Head of caudate nucleus (tissue), 42 donors: Measurements from ENCODE around the gene ZC3H4.
"Not testable (repeated sequence)": the region's sequence is repeated elsewhere in the genome, so short reads cannot be mapped to it uniquely, and the experiment has no call there.

Experiments
- DNase-seq, 42 donors: peaks; one replicate each; pipeline versions ENCODE4 v3.0.0 to v3.0.0-alpha.2; 2020 to 2021; ENCODE audit warnings: mixed read lengths in 7 of 42
- intact Hi-C: fragments of 100-400 bp; cut with DNase I; formaldehyde crosslinking; loops from one replicate; pipeline ENCODE4 v1.15.0; 2022

ZC3H4 gene

GRCh38 chr19:47068246-47068645 lies 45.3 kb downstream of the ZC3H4 start:
- no peak for DNase-seq
- intact Hi-C loops = no loop called here

GRCh38 chr19:47067215-47067847 lies 46.2 kb downstream of the ZC3H4 start:
- intact Hi-C loops = no loop called here
- peak in 1 of 42 donors; percentile 5 for DNase-seq

GRCh38 chr19:47066376-47067214 lies 47.0 kb downstream of the ZC3H4 start:
- intact Hi-C loops = no loop called here
- peak in 1 of 42 donors; percentile 2 for DNase-seq

GRCh38 chr19:47065242-47065641 lies 48.3 kb downstream of the ZC3H4 start:
- intact Hi-C loops = no loop called here
- DNase-seq = peak in 1 of 42 donors; percentile 4

- intact Hi-C loops = no loop called here
- DNase-seq = peak in 4 of 42 donors; percentile 16 to 51 (median 30)
Measured at GRCh38 chr19:47063874-47064273, 49.7 kb downstream of the ZC3H4 start.

- no peak for DNase-seq
- intact Hi-C loops = no loop called here
Measured at GRCh38 chr19:47058621-47059022, 55.0 kb downstream of the ZC3H4 start.

GRCh38 chr19:47057328-47057727 lies 56.2 kb downstream of the ZC3H4 start:
- intact Hi-C loops = no loop called here
- no peak for DNase-seq

- intact Hi-C loops = no loop called here
- no peak for DNase-seq
Measured at GRCh38 chr19:47056411-47056810, 57.2 kb downstream of the ZC3H4 start.

- intact Hi-C loops, DNase-seq: not testable (repeated sequence)
Measured at GRCh38 chr19:47050562-47050961, 63.0 kb downstream of the ZC3H4 start.

GRCh38 chr19:47049307-47049700 lies 64.3 kb downstream of the ZC3H4 start:
- intact Hi-C loops = no loop called here

GRCh38 chr19:47047763-47048405 lies 65.7 kb downstream of the ZC3H4 start:
- peak; percentile 82 to 97 (median 92) for DNase-seq
- intact Hi-C loops = no loop called here

More at GRCh38 chr19:47049307-47049700, 64.3 kb downstream of the ZC3H4 start:
- DNase-seq = no peak

- intact Hi-C loops = no loop called here
Measured at GRCh38 chr19:47047272-47047762, 66.3 kb downstream of the ZC3H4 start.

GRCh38 chr19:47045867-47046470 lies 67.6 kb downstream of the ZC3H4 start:
- intact Hi-C loops = no loop called here
- DNase-seq = no peak

More at GRCh38 chr19:47047272-47047762, 66.3 kb downstream of the ZC3H4 start:
- DNase-seq = no peak

- no peak for DNase-seq
- intact Hi-C loops = no loop called here
Measured at GRCh38 chr19:47044946-47045866, 68.4 kb downstream of the ZC3H4 start.

- intact Hi-C loops = no loop called here
- DNase-seq = no peak
Measured at GRCh38 chr19:47040869-47041268, 72.7 kb downstream of the ZC3H4 start.

GRCh38 chr19:47039239-47039874 lies 74.2 kb downstream of the ZC3H4 start:
- intact Hi-C loops = no loop called here
- DNase-seq = no peak

GRCh38 chr19:47037766-47038165 lies 75.8 kb downstream of the ZC3H4 start:
- intact Hi-C loops = no loop called here

GRCh38 chr19:47036097-47036651 lies 77.4 kb downstream of the ZC3H4 start:
- peak in 14 of 42 donors; percentile 15 to 63 (median 32) for DNase-seq
- intact Hi-C loops = no loop called here

More at GRCh38 chr19:47037766-47038165, 75.8 kb downstream of the ZC3H4 start:
- DNase-seq = no peak
